Left lung (tissue), 10 donors: ENCODE results near the gene HOXA6. TPM values are rescaled to one million over a fixed set of nuclear protein-coding genes. Genes with fewer than 3 reads are reported as not detected.
A peak's percentile ranks its signal among the peaks of the same experiment; 100 is the strongest.

Experiments
- ATAC-seq: fragments of 200-7000 bp; cut with Tn5 transposase; one replicate; pipeline ENCODE4 v1.9.1; 2020; ENCODE audit warnings: moderate library complexity
- DNase-seq, 4 donors: peaks; one replicate each; pipeline ENCODE4 v3.0.0-alpha.2; 2013 to 2020
- H3K27ac ChIP-seq, 2 donors: fragments of 200-600 bp; sonication (generic) in 1 of 2; one replicate each; pipeline versions ENCODE4 v1.5.0 to v1.8.0; 2020 to 2021
- H3K27me3 ChIP-seq, 2 donors: fragments of 200-600 bp; sonication (generic) in 1 of 2; one replicate each; pipeline versions ENCODE4 v1.5.0 to v1.8.0; 2020 to 2021
- H3K36me3 ChIP-seq, 2 donors: fragments of 200-600 bp; sonication (generic) in 1 of 2; one replicate each; pipeline versions ENCODE4 v1.5.0 to v1.8.0; 2020 to 2021
- H3K4me1 ChIP-seq, 2 donors: fragments of 200-600 bp; one replicate each; pipeline ENCODE4 v1.8.0; 2021
- H3K4me3 ChIP-seq, 2 donors: fragments of 200-600 bp; sonication (generic) in 1 of 2; one replicate each; pipeline versions ENCODE4 v1.5.0 to v1.8.0; 2020 to 2021; ENCODE audit warnings: mild to moderate bottlenecking in 1 of 2
- H3K9me3 ChIP-seq, 2 donors: fragments of 200-600 bp; sonication (generic) in 1 of 2; one replicate each; pipeline versions ENCODE4 v1.5.0 to v1.8.0; 2020 to 2021
- intact Hi-C, 2 donors: fragments of 100-400 bp; cut with DNase I; formaldehyde crosslinking; loops; one replicate each; pipeline versions ENCODE4 v1.11.2 to v1.14.2; 2022
- polyA plus RNA-seq, 6 donors: library from polyadenylated mRNA; unstranded; fragments of 120-200 nt; gene quantifications; one replicate each; pipeline ENCODE4 v1.2.1, GENCODE V29; 2013; ENCODE audit not compliant: insufficient read length in 6 of 6
- total RNA-seq, 2 donors: library from RNA; stranded (reverse); fragmentation: NEBNext Ultra II Directional; extraction: Animal tissue kit (Norgen Biotek cat#: 25700); gene quantifications; one replicate each; pipeline ENCODE4 v1.2.1, GENCODE V29; 2021
- TF ChIP-seq, protein P1 (sequence below), 2 donors: fragments of 200-600 bp; sonication (generic) in 1 of 2; IDR thresholded peaks; one replicate each; pipeline versions ENCODE4 v1.5.0 to v1.8.0; 2021; ENCODE audit warnings: antibody characterized with exemption in 2 of 2
- donor health status: DM: no; HTN: yes; CAD: no.
- donor health status: DM: no; HTN: no; CAD: no.

Gene HOXA6
- total and polyA plus RNA-seq, 8 donors: 3.5 to 16.2 (median 14.2) TPM

- DNase-seq: peak in 2 of 4 donors; percentile 22 to 54
- intact Hi-C loops: no loop called here
- H3K27ac ChIP-seq: no peak overlapping the region
Measured at GRCh38 chr7:27180431-27181420, 33.2 kb upstream of the HOXA6 start.

DNA sequence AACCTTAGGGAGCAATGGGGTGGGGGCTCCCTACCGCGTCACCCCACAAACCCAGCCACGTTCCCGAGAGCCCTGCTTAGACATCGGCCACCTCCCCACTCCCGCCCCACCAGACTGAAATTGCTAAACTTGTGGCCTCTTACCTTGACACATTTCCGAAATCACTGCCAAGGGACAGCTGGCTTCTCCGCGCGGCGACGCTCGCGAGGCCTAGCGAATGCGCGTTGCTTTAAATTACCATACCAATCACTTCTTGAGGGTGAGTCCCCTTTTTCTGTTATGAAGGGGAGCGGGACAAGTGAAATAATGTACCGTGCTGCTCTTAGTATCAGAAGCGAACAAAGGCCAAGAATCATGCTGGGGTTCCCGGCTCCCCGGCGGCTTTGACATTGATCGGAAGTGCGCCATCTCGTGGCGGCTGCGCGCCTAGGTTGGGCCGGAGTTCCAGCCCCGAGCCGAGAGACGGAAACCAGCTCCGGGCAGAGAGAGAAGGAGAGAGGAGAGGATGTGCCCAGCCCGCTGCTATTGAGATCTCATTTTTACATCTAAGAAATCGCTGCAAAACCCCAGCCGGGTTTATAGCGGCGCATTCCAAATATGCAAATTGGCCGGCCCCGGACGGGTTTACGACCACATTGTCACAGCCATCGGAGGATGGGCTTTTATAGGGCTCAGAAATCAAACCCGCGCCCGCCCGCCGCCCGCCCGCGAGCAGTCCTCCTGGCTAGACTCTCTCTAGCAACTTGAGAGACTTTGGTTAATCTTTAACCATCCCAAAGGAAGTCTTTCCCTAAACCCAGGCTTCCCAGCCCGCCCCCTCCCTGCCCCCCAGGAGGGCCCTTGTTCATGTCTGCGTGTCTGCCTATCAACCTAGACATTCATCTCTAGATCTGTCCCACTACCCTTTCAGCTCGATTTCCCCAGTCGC lies 32.2 kb upstream of the HOXA6 start:
- peak; percentile 55 to 90 (median 76) for DNase-seq
- Histone ChIP-seq H3K27me3 (peaks cover 99 to 100% of the 10 kb centered on the region in 2 donors), H3K9me3 (no peaks in the 10 kb centered on the region), H3K36me3 (no peaks in the 10 kb centered on the region), H3K4me3 (no peak overlapping the region), H3K27ac (no peak overlapping the region), H3K4me1 (peaks cover 11 to 28% of the 10 kb centered on the region in 2 donors)
- ATAC-seq: peak; percentile 77
- intact Hi-C loops: no loop called here
- TF ChIP-seq, protein P1, sequence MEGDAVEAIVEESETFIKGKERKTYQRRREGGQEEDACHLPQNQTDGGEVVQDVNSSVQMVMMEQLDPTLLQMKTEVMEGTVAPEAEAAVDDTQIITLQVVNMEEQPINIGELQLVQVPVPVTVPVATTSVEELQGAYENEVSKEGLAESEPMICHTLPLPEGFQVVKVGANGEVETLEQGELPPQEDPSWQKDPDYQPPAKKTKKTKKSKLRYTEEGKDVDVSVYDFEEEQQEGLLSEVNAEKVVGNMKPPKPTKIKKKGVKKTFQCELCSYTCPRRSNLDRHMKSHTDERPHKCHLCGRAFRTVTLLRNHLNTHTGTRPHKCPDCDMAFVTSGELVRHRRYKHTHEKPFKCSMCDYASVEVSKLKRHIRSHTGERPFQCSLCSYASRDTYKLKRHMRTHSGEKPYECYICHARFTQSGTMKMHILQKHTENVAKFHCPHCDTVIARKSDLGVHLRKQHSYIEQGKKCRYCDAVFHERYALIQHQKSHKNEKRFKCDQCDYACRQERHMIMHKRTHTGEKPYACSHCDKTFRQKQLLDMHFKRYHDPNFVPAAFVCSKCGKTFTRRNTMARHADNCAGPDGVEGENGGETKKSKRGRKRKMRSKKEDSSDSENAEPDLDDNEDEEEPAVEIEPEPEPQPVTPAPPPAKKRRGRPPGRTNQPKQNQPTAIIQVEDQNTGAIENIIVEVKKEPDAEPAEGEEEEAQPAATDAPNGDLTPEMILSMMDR (IDR thresholded peaks at IDR 0.05): peak; percentile 79 to 81

More at GRCh38 chr7:27180431-27181420, 33.2 kb upstream of the HOXA6 start:
- Histone ChIP-seq H3K27me3 (peaks cover 99 to 100% of the 10 kb centered on the region in 2 donors), H3K4me3 (no peak overlapping the region), H3K9me3 (no peaks in the 10 kb centered on the region), H3K4me1 (peaks cover 12 to 37% of the 10 kb centered on the region in 2 donors), H3K36me3 (no peaks in the 10 kb centered on the region)
- ATAC-seq: no peak
- TF ChIP-seq, protein P1 (IDR thresholded peaks at IDR 0.05): no peak

DNA sequence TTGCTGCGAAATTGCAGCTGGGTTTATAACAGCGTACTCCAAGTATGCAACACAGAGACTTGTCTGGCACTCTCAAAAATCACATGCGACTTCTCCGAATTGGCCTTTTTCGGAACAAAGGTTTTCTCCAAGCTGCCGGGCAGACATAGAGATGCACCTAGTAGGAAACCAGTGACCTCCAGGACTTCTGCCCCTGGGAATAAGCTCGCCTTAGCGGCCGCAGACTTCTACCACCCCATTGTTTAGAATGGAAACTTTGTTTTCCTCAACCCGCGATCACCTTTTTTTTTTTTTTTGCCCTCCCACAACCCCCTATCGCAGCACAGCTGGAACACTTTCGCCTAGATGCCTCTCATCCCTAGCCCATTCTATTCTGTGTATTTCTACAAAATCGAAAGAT lies 31.5 kb upstream of the HOXA6 start:
- Histone ChIP-seq H3K36me3 (no peaks in the 10 kb centered on the region), H3K27ac (no peak overlapping the region), H3K9me3 (no peaks in the 10 kb centered on the region), H3K4me1 (peaks cover 8 to 26% of the 10 kb centered on the region in 2 donors), H3K4me3 (no peak overlapping the region), H3K27me3 (peaks cover 99 to 100% of the 10 kb centered on the region in 2 donors)
- no peak for ATAC-seq
- intact Hi-C loops: no loop called here
- peak in 1 of 4 donors; percentile 17 for DNase-seq
- TF ChIP-seq, protein P1 (IDR thresholded peaks at IDR 0.05): no peak

DNA sequence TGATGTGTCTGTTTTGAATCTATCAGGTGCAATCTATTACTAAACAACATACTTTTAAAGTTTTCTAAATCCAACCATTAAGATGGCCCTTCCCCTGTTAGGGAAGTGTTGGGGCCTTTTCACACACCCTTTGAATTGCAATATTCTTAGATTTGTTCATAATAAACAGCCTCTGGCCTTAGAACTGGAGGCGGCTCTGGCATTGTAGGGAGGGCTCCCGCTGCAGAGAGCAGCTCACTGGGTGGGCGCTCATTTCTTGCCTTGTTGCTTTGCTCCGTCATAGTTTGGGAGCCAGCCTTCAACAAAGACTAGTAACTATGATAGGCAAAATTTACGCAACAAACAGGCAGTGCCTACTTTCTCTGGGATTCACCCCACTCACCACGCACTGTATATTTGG lies 30.8 kb upstream of the HOXA6 start:
- H3K4me3 ChIP-seq: no peak overlapping the region
- H3K36me3 ChIP-seq: no peaks in the 10 kb centered on the region
- no peak overlapping the region for H3K27ac ChIP-seq
- DNase-seq (no peak), ATAC-seq (no peak)
- intact Hi-C loops: no loop called here
- H3K9me3 ChIP-seq: no peaks in the 10 kb centered on the region
- peaks cover 8 to 28% of the 10 kb centered on the region in 2 donors for H3K4me1 ChIP-seq
- TF ChIP-seq, protein P1 (IDR thresholded peaks at IDR 0.05): no peak
- peaks cover 99 to 100% of the 10 kb centered on the region in 2 donors for H3K27me3 ChIP-seq
